Neural cell (in vitro differentiated cells): ENCODE results near the gene SIK3. TPM values are rescaled to one million over a fixed set of nuclear protein-coding genes. Genes with fewer than 3 reads are reported as not detected.
"Not testable (repeated sequence)": the region's sequence is repeated elsewhere in the genome, so short reads cannot be mapped to it uniquely, and the experiment has no call there.

Experiments
- H2AFZ ChIP-seq: fragments of 200-600, 300-800 bp; sonication (generic), shearing (Covaris generic); 2 replicates; pipeline ENCODE4 v1.6.0; 2014; ENCODE audit warnings: low read depth, mild to moderate bottlenecking, antibody characterized with exemption, low read length, moderate library complexity
- H3F3A ChIP-seq: fragments of 200-600 bp; shearing (Covaris generic); 2 replicates; pipeline ENCODE4 v1.6.1; 2016; ENCODE audit warnings: mild to moderate bottlenecking, moderate library complexity, mixed read lengths, antibody characterized with exemption, low read length; ENCODE audit not compliant: insufficient read depth, poor library complexity, severe bottlenecking
- H3K27ac ChIP-seq: fragments of 200-600, 300-800 bp; sonication (generic), shearing (Covaris generic); 2 replicates; pipeline ENCODE4 v1.5.1; 2014; ENCODE audit warnings: mild to moderate bottlenecking, low read length, moderate library complexity
- H3K27me3 ChIP-seq: fragments of 300-800, 200-600 bp; sonication (generic), shearing (Covaris generic); 2 replicates; pipeline ENCODE4 v1.6.0; 2014; ENCODE audit warnings: mild to moderate bottlenecking, low read depth, low read length, moderate library complexity; ENCODE audit not compliant: insufficient read depth
- H3K36me3 ChIP-seq: fragments of 300-800, 200-600 bp; sonication (generic), shearing (Covaris generic); 2 replicates; pipeline ENCODE4 v1.5.1; 2014; ENCODE audit warnings: mild to moderate bottlenecking, antibody characterized with exemption, low read length, moderate library complexity; ENCODE audit not compliant: insufficient read depth
- H3K4me2 ChIP-seq: fragments of 300-800, 200-600 bp; sonication (generic), shearing (Covaris generic); 2 replicates; pipeline ENCODE4 v1.6.0; 2014; ENCODE audit warnings: mild to moderate bottlenecking, low read length
- H3K4me3 ChIP-seq: fragments of 300-800, 200-600 bp; sonication (generic), shearing (Covaris generic); 2 replicates; pipeline ENCODE4 v1.5.1; 2014; ENCODE audit warnings: mild to moderate bottlenecking, low read length, moderate library complexity
- H3K79me2 ChIP-seq: fragments of 200-600 bp; shearing (Covaris generic); replicated peaks from 2 replicates; pipeline ENCODE4 v1.6.0; 2014; ENCODE audit warnings: mild to moderate bottlenecking, low read length, moderate library complexity; ENCODE audit not compliant: insufficient read depth
- H3K9ac ChIP-seq: fragments of 300-800, 200-600 bp; sonication (generic), shearing (Covaris generic); 2 replicates; pipeline ENCODE4 v1.6.1; 2016; ENCODE audit warnings: mild to moderate bottlenecking, low read length, mixed read lengths
- H3K9me2 ChIP-seq: fragments of 200-600 bp; shearing (Covaris generic); 2 replicates; pipeline ENCODE4 v1.6.1; 2016; ENCODE audit warnings: mild to moderate bottlenecking, low read length, mixed read lengths; ENCODE audit not compliant: insufficient read depth
- H3K9me3 ChIP-seq: fragments of 200-600, 300-800 bp; sonication (generic), shearing (Covaris generic); 2 replicates; pipeline ENCODE4 v1.6.1; 2016; ENCODE audit warnings: mild to moderate bottlenecking, mixed run types, low read length, moderate library complexity, mixed read lengths
- H4K20me1 ChIP-seq: fragments of 200-600 bp; shearing (Covaris generic); 2 replicates; pipeline ENCODE4 v1.6.1; 2016; ENCODE audit warnings: mild to moderate bottlenecking, mixed run types; ENCODE audit not compliant: insufficient read depth
- EP300 ChIP-seq: fragments of 450-650 bp; conservative IDR thresholded peaks from 2 replicates; pipeline ENCODE4 v1.6.1; 2014; ENCODE audit warnings: antibody characterized with exemption, mild to moderate bottlenecking, moderate library complexity; ENCODE audit not compliant: poor library complexity, severe bottlenecking
- EZH2 ChIP-seq: fragments of 200-600, 300-800 bp; shearing (Covaris generic), sonication (generic); IDR thresholded peaks from 2 replicates; pipeline ENCODE4 v1.6.1; 2014; ENCODE audit warnings: antibody characterized with exemption, low read length, borderline replicate concordance, mild to moderate bottlenecking; ENCODE audit not compliant: insufficient read depth, poor library complexity, severe bottlenecking
- MXI1 ChIP-seq: fragments of 450-650 bp; conservative IDR thresholded peaks from 2 replicates; pipeline ENCODE4 v1.6.1; 2014; ENCODE audit warnings: antibody characterized with exemption, mild to moderate bottlenecking; ENCODE audit not compliant: poor library complexity, severe bottlenecking
- POLR2AphosphoS5 ChIP-seq: IDR thresholded peaks from 2 replicates; pipeline ENCODE4 v1.6.1; 2012
- RAD21 ChIP-seq: fragments of 450-650 bp; conservative IDR thresholded peaks from 2 replicates; pipeline ENCODE4 v1.6.1; 2014; ENCODE audit warnings: antibody characterized with exemption, mild to moderate bottlenecking, moderate library complexity
- SMC3 ChIP-seq: fragments of 450-650 bp; conservative IDR thresholded peaks from 2 replicates; pipeline ENCODE4 v1.6.1; 2014; ENCODE audit warnings: antibody characterized with exemption, mild to moderate bottlenecking, moderate library complexity; ENCODE audit not compliant: poor library complexity
- TAF1 ChIP-seq: IDR thresholded peaks from 2 replicates; pipeline ENCODE4 v1.6.1; 2012; ENCODE audit warnings: low read depth
- polyA plus RNA-seq: library from polyadenylated mRNA; depleted of rRNA; stranded (reverse); fragments of >200 nt; gene quantifications from 2 replicates; pipeline ENCODE4 v1.2.3, GENCODE V29; 2014
- TF ChIP-seq, protein P1 (sequence below): IDR thresholded peaks from 2 replicates; pipeline ENCODE4 v1.6.1; 2012; ENCODE audit warnings: borderline replicate concordance
- TF ChIP-seq, protein P2 (sequence below): fragments of 450-650 bp; IDR thresholded peaks from 2 replicates; pipeline ENCODE4 v1.5.1; 2014; ENCODE audit warnings: antibody characterized with exemption, mild to moderate bottlenecking, moderate library complexity; ENCODE audit not compliant: poor library complexity, severe bottlenecking

The SIK3 gene
- polyA plus RNA-seq, 1 donor from 2014 or later = 11.2 TPM

DNA sequence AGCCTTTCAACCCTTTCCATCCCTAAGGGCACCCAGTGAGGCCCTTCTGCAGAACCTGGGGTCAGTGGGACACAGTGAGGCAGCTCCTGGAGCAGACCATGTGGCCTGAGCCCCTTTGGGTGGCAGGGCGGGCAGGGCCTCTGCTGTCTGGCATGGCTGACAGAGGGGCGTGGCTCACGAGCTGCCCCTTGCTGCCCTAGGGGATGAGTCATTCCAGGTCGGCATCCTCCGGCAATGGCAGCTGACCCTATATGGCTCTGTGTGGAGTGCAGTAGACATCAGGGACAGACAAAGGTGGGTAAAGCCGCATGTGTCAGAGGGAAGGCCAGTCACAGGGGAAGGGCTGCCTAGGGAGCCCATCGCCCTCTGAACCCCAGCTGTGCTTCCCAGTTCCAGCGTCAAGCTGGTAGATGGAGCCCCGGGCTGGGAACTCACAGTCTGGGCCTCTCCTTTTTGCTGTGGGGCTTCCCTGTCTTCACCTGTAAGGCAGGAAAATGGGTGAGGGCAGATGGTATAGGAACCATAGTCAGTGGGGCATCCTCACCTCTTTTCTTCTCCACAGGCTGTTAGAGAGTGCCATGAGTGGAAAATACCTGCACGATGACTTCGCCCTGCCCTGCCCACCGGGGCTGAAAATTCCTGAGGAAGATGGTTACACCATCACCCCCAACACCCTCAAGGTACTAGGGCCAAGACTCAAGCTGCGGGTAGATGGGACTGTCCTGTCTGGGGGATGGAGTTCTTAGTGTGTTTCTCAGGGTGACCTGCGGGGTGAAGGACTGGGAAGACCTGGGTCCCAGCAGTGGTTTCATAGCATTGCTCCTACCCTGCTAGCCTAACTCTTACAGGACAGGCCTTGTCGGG, 39.2 kb upstream of the SIK3 start:
- not testable (repeated sequence) for H3K9me2 ChIP-seq

DNA sequence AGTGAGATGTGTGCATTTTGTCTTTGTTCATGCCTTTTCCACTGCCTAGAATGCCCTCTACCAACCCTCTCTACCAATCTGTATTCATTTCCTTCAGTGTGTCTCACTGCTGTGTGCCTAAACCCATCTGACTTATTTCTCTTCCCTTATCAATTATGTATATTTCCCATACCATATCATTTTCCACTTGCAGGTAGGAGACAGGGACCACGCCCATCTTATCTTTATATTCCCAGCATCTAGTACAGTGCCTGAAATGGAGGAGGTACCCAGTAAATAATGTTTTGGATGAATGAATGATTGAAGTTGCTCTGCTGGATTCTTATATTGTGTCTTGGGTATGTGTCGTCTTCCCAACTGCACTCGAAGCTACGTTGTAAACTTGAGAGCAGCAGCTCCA, 36.8 kb upstream of the SIK3 start:
- not testable (repeated sequence) for H3K4me2 ChIP-seq, H3K9me2 ChIP-seq, H2AFZ ChIP-seq, H3K9ac ChIP-seq, H3K4me3 ChIP-seq, H3K9me3 ChIP-seq, H3K36me3 ChIP-seq, H3K79me2 ChIP-seq, H3K27me3 ChIP-seq, H3F3A ChIP-seq, H4K20me1 ChIP-seq, H3K27ac ChIP-seq

More for the DNA sequence above, 39.2 kb upstream of the SIK3 start:
- not testable (repeated sequence) for H3K27me3 ChIP-seq, H3K4me2 ChIP-seq, H2AFZ ChIP-seq, H4K20me1 ChIP-seq, H3K9ac ChIP-seq, H3K36me3 ChIP-seq, H3K9me3 ChIP-seq, H3K27ac ChIP-seq, H3F3A ChIP-seq, H3K4me3 ChIP-seq, H3K79me2 ChIP-seq

DNA sequence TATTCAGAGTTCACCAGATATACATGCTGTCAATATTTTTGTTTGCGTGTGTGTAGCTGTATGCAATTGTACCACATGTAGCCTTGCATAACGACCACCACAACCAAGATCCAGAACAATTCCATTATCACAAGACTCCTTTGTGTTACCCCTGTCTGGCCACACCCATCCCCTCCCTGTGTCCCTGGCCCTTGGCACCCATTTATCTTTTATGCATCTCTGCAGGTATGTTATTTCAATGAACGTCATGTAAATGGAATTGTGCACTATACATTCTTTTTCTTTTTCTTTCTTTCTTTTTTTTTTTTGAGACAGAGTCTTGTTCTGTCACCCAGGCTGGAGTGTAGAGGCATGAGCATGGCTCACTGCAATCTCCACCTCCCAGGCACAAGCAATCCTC, 36.2 kb upstream of the SIK3 start:
- Histone ChIP-seq H3K9me3 (no peaks in the 10 kb centered on the region), H3K9me2 (no peaks in the 10 kb centered on the region), H3K27ac (no peak overlapping the region), H3K36me3 (no peaks in the 10 kb centered on the region), H2AFZ (no peak overlapping the region), H3F3A (no peaks in the 10 kb centered on the region), H3K27me3 (no peaks in the 10 kb centered on the region), H3K9ac (no peak overlapping the region), H4K20me1 (no peaks in the 10 kb centered on the region), H3K4me2 (no peak overlapping the region), H3K79me2 (no peaks in the 10 kb centered on the region), H3K4me3 (no peak overlapping the region)
- no peak for TF ChIP-seq POLR2AphosphoS5
- no peak for TF ChIP-seq EP300
- no peak for TF ChIP-seq RAD21
- TF ChIP-seq MXI1 = no peak
- TF ChIP-seq, protein P1, sequence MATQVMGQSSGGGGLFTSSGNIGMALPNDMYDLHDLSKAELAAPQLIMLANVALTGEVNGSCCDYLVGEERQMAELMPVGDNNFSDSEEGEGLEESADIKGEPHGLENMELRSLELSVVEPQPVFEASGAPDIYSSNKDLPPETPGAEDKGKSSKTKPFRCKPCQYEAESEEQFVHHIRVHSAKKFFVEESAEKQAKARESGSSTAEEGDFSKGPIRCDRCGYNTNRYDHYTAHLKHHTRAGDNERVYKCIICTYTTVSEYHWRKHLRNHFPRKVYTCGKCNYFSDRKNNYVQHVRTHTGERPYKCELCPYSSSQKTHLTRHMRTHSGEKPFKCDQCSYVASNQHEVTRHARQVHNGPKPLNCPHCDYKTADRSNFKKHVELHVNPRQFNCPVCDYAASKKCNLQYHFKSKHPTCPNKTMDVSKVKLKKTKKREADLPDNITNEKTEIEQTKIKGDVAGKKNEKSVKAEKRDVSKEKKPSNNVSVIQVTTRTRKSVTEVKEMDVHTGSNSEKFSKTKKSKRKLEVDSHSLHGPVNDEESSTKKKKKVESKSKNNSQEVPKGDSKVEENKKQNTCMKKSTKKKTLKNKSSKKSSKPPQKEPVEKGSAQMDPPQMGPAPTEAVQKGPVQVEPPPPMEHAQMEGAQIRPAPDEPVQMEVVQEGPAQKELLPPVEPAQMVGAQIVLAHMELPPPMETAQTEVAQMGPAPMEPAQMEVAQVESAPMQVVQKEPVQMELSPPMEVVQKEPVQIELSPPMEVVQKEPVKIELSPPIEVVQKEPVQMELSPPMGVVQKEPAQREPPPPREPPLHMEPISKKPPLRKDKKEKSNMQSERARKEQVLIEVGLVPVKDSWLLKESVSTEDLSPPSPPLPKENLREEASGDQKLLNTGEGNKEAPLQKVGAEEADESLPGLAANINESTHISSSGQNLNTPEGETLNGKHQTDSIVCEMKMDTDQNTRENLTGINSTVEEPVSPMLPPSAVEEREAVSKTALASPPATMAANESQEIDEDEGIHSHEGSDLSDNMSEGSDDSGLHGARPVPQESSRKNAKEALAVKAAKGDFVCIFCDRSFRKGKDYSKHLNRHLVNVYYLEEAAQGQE = no peak
- TF ChIP-seq SMC3 = no peak
- TF ChIP-seq, protein P2, sequence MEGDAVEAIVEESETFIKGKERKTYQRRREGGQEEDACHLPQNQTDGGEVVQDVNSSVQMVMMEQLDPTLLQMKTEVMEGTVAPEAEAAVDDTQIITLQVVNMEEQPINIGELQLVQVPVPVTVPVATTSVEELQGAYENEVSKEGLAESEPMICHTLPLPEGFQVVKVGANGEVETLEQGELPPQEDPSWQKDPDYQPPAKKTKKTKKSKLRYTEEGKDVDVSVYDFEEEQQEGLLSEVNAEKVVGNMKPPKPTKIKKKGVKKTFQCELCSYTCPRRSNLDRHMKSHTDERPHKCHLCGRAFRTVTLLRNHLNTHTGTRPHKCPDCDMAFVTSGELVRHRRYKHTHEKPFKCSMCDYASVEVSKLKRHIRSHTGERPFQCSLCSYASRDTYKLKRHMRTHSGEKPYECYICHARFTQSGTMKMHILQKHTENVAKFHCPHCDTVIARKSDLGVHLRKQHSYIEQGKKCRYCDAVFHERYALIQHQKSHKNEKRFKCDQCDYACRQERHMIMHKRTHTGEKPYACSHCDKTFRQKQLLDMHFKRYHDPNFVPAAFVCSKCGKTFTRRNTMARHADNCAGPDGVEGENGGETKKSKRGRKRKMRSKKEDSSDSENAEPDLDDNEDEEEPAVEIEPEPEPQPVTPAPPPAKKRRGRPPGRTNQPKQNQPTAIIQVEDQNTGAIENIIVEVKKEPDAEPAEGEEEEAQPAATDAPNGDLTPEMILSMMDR = no peak
- TF ChIP-seq EZH2 = no peak
- no peak for TF ChIP-seq TAF1
